ENCODE results near the gene YTHDC1.

The YTHDC1 gene

GRCh38 chr4:68359508-68359907 is 9.6 kb upstream of the YTHDC1 start:
- no peak for DNase-seq (ENCODE audit: low read depth, low spot score)

GRCh38 chr4:68358988-68359387 is 9.1 kb upstream of the YTHDC1 start:
- DNase-seq (ENCODE audit: low read depth, low spot score), result no peak

- DNase-seq (ENCODE audit: low read depth, low spot score), result no peak
Measured at GRCh38 chr4:68352791-68353190, 2.9 kb upstream of the YTHDC1 start.

- no peak for DNase-seq (ENCODE audit: low read depth, low spot score)
Measured at GRCh38 chr4:68349279-68349648, 626 bp downstream of the YTHDC1 start.

GRCh38 chr4:68348577-68348976 is 1.3 kb downstream of the YTHDC1 start:
- no peak for DNase-seq (ENCODE audit: low read depth, low spot score)

- DNase-seq (ENCODE audit: low read depth, low spot score), result no peak
Measured at GRCh38 chr4:68347845-68348244, 2.0 kb downstream of the YTHDC1 start.

- DNase-seq (ENCODE audit: low read depth, low spot score), result no peak
Measured at GRCh38 chr4:68346461-68346860, 3.4 kb downstream of the YTHDC1 start.

GRCh38 chr4:68344785-68345184 is 5.1 kb downstream of the YTHDC1 start:
- DNase-seq (ENCODE audit: low read depth, low spot score), result no peak

- DNase-seq (ENCODE audit: low read depth, low spot score), result no peak
Measured at GRCh38 chr4:68344049-68344448, 5.8 kb downstream of the YTHDC1 start.

GRCh38 chr4:68342134-68342533 is 7.8 kb downstream of the YTHDC1 start:
- no peak for DNase-seq (ENCODE audit: low read depth, low spot score)

GRCh38 chr4:68338625-68339024 is 11.3 kb downstream of the YTHDC1 start:
- no peak for DNase-seq (ENCODE audit: low read depth, low spot score)

GRCh38 chr4:68337522-68337921 is 12.4 kb downstream of the YTHDC1 start:
- no peak for DNase-seq (ENCODE audit: low read depth, low spot score)

- DNase-seq (ENCODE audit: low read depth, low spot score), result no peak
Measured at GRCh38 chr4:68337004-68337403, 12.9 kb downstream of the YTHDC1 start.

- DNase-seq (ENCODE audit: low read depth, low spot score), result no peak
Measured at GRCh38 chr4:68336530-68336929, 13.4 kb downstream of the YTHDC1 start.

- no peak for DNase-seq (ENCODE audit: low read depth, low spot score)
Measured at GRCh38 chr4:68326141-68326540, 23.7 kb downstream of the YTHDC1 start.

- DNase-seq (ENCODE audit: low read depth, low spot score), result no peak
Measured at GRCh38 chr4:68324519-68325262, 25.2 kb downstream of the YTHDC1 start.

GRCh38 chr4:68319040-68319439 is 30.9 kb downstream of the YTHDC1 start:
- no peak for DNase-seq (ENCODE audit: low read depth, low spot score)

GRCh38 chr4:68316193-68316969 is 33.5 kb downstream of the YTHDC1 start:
- no peak for DNase-seq (ENCODE audit: low read depth, low spot score)

- DNase-seq (ENCODE audit: low read depth, low spot score), result no peak
Measured at GRCh38 chr4:68310651-68311247, 39.1 kb downstream of the YTHDC1 start.

- DNase-seq (ENCODE audit: low read depth, low spot score), result no peak
Measured at GRCh38 chr4:68304731-68305130, 45.2 kb downstream of the YTHDC1 start.

- DNase-seq (ENCODE audit: low read depth, low spot score), result no peak
Measured at GRCh38 chr4:68299492-68300457, 50.1 kb downstream of the YTHDC1 start.

GRCh38 chr4:68297137-68297536 is 52.8 kb downstream of the YTHDC1 start:
- no peak for DNase-seq (ENCODE audit: low read depth, low spot score)
